Neural cell (in vitro differentiated cells): ENCODE results near the gene SLBP.

ENCODE experiments used
- EZH2 ChIP-seq: fragments of 200-600, 300-800 bp; shearing (Covaris generic), sonication (generic); IDR thresholded peaks from 2 replicates; pipeline ENCODE4 v1.6.1; 2014; ENCODE audit warnings: antibody characterized with exemption, low read length, borderline replicate concordance, mild to moderate bottlenecking; ENCODE audit not compliant: insufficient read depth, poor library complexity, severe bottlenecking
- MXI1 ChIP-seq: fragments of 450-650 bp; conservative IDR thresholded peaks from 2 replicates; pipeline ENCODE4 v1.6.1; 2014; ENCODE audit warnings: antibody characterized with exemption, mild to moderate bottlenecking; ENCODE audit not compliant: poor library complexity, severe bottlenecking
- TAF1 ChIP-seq: IDR thresholded peaks from 2 replicates; pipeline ENCODE4 v1.6.1; 2012; ENCODE audit warnings: low read depth

DNA sequence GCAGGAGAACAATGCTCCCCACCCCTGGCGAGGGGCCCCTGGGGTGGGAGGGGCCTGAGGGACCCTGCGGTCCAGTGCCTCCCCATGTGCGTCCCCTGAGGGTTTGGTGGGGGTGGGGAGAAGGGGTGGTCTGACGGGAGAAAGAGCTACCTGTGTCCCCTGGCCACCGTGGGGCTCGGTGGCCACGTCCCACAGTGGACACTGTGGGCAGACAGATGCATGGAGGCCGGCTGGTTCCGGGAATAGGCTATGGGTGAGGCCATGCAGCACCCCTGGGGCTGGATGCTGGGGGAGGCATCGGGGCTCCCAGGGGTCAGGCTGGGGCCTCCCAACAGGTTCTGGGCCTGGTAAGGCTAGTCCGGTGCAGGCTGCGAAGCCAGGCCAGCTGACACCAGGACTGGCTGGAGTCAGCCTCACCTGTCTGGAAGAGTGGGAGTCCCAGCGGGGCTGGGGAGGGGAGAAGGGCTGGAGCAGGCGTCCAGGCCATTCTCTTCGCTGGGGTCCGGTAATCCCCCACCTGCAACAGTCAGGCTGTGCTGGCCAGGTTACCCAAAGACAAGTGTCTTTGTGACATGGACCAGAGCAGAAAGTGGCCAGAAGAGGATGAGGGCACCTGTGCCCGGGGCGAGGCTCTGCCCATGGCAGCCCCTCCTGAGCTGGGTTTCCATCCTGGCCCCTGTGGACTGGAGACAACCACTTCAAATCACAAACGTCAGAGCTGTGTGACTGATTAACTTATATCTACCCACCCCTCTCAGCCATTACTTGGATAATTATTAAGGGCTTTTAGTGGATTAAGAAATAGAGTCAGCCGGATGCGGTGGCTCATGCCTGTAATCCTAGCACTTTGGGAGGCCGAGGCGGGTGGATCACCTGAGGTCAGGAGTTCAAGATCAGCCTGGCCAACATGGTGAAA is 26.6 kb downstream of the SLBP start:
- TF ChIP-seq MXI1 (no peak), EZH2 (no peak), TAF1 (no peak)
